ENCODE measurements around the gene RAD51B. TPM values are rescaled to one million over a fixed set of nuclear protein-coding genes. Genes with fewer than 3 reads are reported as not detected.

Gene RAD51B
- total RNA-seq, 4 donors from 2014 or later, result 6.2 to 39.9 (median 12.9) TPM

GRCh38 chr14:67961676-67962075 lies 142.1 kb downstream of the RAD51B start:
- Histone ChIP-seq H3K27ac (peak overlapping the region in 3 of 4 donors; percentile 35 to 89 (median 87)), H3K36me3 (no peaks in the 10 kb centered on the region)
- 86 to 94% methylated on average over 2 of the region's 2 CpGs for WGBS, 2 donors

GRCh38 chr14:67962215-67962644 lies 142.7 kb downstream of the RAD51B start:
- Histone ChIP-seq H3K27me3 (no peaks in the 10 kb centered on the region), H3K4me3 (no peak overlapping the region), H3K36me3 (no peaks in the 10 kb centered on the region), H3K9me3 (no peaks in the 10 kb centered on the region), H3K4me1 (peaks cover 9 to 55% (median 25%) of the 10 kb centered on the region in 3 donors), H3K27ac (peak overlapping the region in 3 of 4 donors; percentile 35 to 89 (median 87))
- no peak for DNase-seq
- WGBS, 2 donors, result 49 to 50% methylated on average over 2 of the region's 2 CpGs
- TF ChIP-seq POLR2A (IDR thresholded peaks at IDR 0.05) (no peak), CTCF (IDR thresholded peaks at IDR 0.05) (no peak)
- intact Hi-C loops (cut with DNase I), result no loop called here

More at GRCh38 chr14:67961676-67962075, 142.1 kb downstream of the RAD51B start:
- no peak for TF ChIP-seq POLR2A (IDR thresholded peaks at IDR 0.05)
- TF ChIP-seq CTCF (IDR thresholded peaks at IDR 0.05), result no peak
- peaks cover 9 to 52% (median 25%) of the 10 kb centered on the region in 3 donors for H3K4me1 ChIP-seq
- intact Hi-C loops (cut with DNase I), result no loop called here
- no peak for DNase-seq
- no peak overlapping the region for H3K4me3 ChIP-seq
- no peaks in the 10 kb centered on the region for H3K27me3 ChIP-seq
- H3K9me3 ChIP-seq, result no peaks in the 10 kb centered on the region

GRCh38 chr14:67963545-67963944 lies 144.0 kb downstream of the RAD51B start:
- Histone ChIP-seq H3K4me3 (peak overlapping the region in 3 of 4 donors; percentile 6 to 15 (median 15)), H3K27ac (peak overlapping the region; percentile 77 to 89 (median 86)), H3K27me3 (no peaks in the 10 kb centered on the region), H3K36me3 (no peaks in the 10 kb centered on the region), H3K4me1 (peaks cover 9 to 55% (median 25%) of the 10 kb centered on the region in 3 donors), H3K9me3 (no peaks in the 10 kb centered on the region)
- DNase-seq, result no peak
- 21 to 26% methylated on average over 2 of the region's 2 CpGs for WGBS, 2 donors
- intact Hi-C loops (cut with DNase I), result no loop called here
- TF ChIP-seq POLR2A (IDR thresholded peaks at IDR 0.05) (no peak), CTCF (IDR thresholded peaks at IDR 0.05) (no peak)

GRCh38 chr14:67963960-67964812 lies 144.6 kb downstream of the RAD51B start:
- WGBS, 2 donors, result 31 to 32% methylated on average over 6 of the region's 6 CpGs
- intact Hi-C loops (cut with DNase I), result no loop called here
- peak overlapping the region; percentile 0 to 15 (median 10) for H3K4me3 ChIP-seq
- no peaks in the 10 kb centered on the region for H3K9me3 ChIP-seq
- H3K4me1 ChIP-seq, result peaks cover 9 to 55% (median 25%) of the 10 kb centered on the region in 3 donors
- no peaks in the 10 kb centered on the region for H3K27me3 ChIP-seq
- no peak for DNase-seq
- TF ChIP-seq POLR2A (IDR thresholded peaks at IDR 0.05) (no peak), CTCF (IDR thresholded peaks at IDR 0.05) (no peak)
- no peaks in the 10 kb centered on the region for H3K36me3 ChIP-seq
- peak overlapping the region; percentile 77 to 89 (median 86) for H3K27ac ChIP-seq

- peak overlapping the region; percentile 77 to 89 (median 86) for H3K27ac ChIP-seq
- no peaks in the 10 kb centered on the region for H3K27me3 ChIP-seq
- intact Hi-C loops (cut with DNase I), result no loop called here
- H3K9me3 ChIP-seq, result no peaks in the 10 kb centered on the region
- no peaks in the 10 kb centered on the region for H3K36me3 ChIP-seq
- TF ChIP-seq POLR2A (IDR thresholded peaks at IDR 0.05), result no peak
- no peak for TF ChIP-seq CTCF (IDR thresholded peaks at IDR 0.05)
- no peak for DNase-seq
- WGBS, 2 donors, result 77% methylated on average over 3 of the region's 3 CpGs
- H3K4me1 ChIP-seq, result peaks cover 9 to 55% (median 25%) of the 10 kb centered on the region in 3 donors
- no peak overlapping the region for H3K4me3 ChIP-seq
Observed at GRCh38 chr14:67965696-67966095, 146.1 kb downstream of the RAD51B start.
